Neural cell (in vitro differentiated cells): ENCODE data around the gene PDZRN3. TPM values are rescaled to one million over a fixed set of nuclear protein-coding genes. Genes with fewer than 3 reads are reported as not detected.

Experiments
- polyA plus RNA-seq: library from polyadenylated mRNA; depleted of rRNA; stranded (reverse); fragments of >200 nt; gene quantifications from 2 replicates; pipeline ENCODE4 v1.2.3, GENCODE V29; 2014
- small RNA-seq, 3 experiments: library from RNA; depleted of rRNA; stranded (forward); fragments of <200 nt; gene quantifications; one replicate each; pipeline ENCODE3, GENCODE V24; 2012

PDZRN3 gene
- polyA plus RNA-seq, 1 donor from 2014 or later: 1.1 TPM

Small RNA genes lying within 50 kb of the gene (small RNA-seq; reads per million reads assigned to genes)
- 0 reads per million in 3 experiments for gene RNU7-119P
